Measurements from ENCODE around the gene XRCC2. TPM values are rescaled to one million over a fixed set of nuclear protein-coding genes. Genes with fewer than 3 reads are reported as not detected.

XRCC2 gene
- total and polyA plus RNA-seq, 2 of the 4 experiments (the other 2 are of a cell fraction), result 2.2 to 3.6 TPM

GRCh38 chr7:152618427-152618826, 57.5 kb downstream of the XRCC2 start:
- Histone ChIP-seq H4K91ac (ENCODE audit: insufficient read depth, low read depth, low read length) (no peak overlapping the region), H4K20me1 (ENCODE audit: insufficient read depth, low read length) (no peaks in the 10 kb centered on the region), H2AK5ac (ENCODE audit: low read depth, low read length) (no peak overlapping the region), H2BK120ac (ENCODE audit: low read depth, low read length) (no peak overlapping the region), H2AK9ac (replicated peaks; ENCODE audit: low read depth, low read length, poor library complexity) (no peak overlapping the region), H3K79me1 (ENCODE audit: low read depth in 1 of 2, low read length in 2 of 2) (no peaks in the 10 kb centered on the region), H3K4me1 (ENCODE audit: control insufficient read depth, insufficient read depth, low read length) (no peaks in the 10 kb centered on the region), H3K9me1 (ENCODE audit: insufficient read depth, low read length) (no peaks in the 10 kb centered on the region), H3K27me3 (ENCODE audit: control insufficient read depth, insufficient read depth, low read length) (no peaks in the 10 kb centered on the region; the same call in 1 of the 2 replicates), H2BK5ac (ENCODE audit: low read depth, low read length, poor library complexity, severe bottlenecking) (no peak overlapping the region), H3K14ac (replicated peaks; ENCODE audit: low read depth, low read length) (no peak overlapping the region), H2AFZ (replicated peaks; ENCODE audit: low read length, poor library complexity) (no peak overlapping the region), H3K4me3 (ENCODE audit: insufficient read depth, low read depth, low read length) (no peak overlapping the region), H3K4ac (ENCODE audit: low read depth, low read length) (no peak overlapping the region), H3K56ac (ENCODE audit: extremely low read depth, insufficient read depth, low read length) (no peak overlapping the region), H3K9me3 (ENCODE audit: control insufficient read depth, insufficient read depth, low read length) (no peaks in the 10 kb centered on the region), H2BK20ac (ENCODE audit: low read depth, low read length) (no peak overlapping the region), H3K27ac (ENCODE audit: insufficient read depth, low read length) (no peak overlapping the region), H3K23ac (ENCODE audit: low read depth, low read length) (no peak overlapping the region), H3K9ac (ENCODE audit: low read depth, low read length) (no peak overlapping the region), H3K18ac (ENCODE audit: low read depth, low read length) (no peak overlapping the region), H4K5ac (ENCODE audit: low read depth, low read length) (no peak overlapping the region), H3K4me2 (ENCODE audit: low read depth, low read length) (no peak overlapping the region), H2BK15ac (ENCODE audit: low read depth, low read length) (no peak overlapping the region), H4K8ac (ENCODE audit: low read depth in 2 of 2, low read length in 2 of 2) (no peak overlapping the region), H3K36me3 (ENCODE audit: control insufficient read depth, insufficient read depth, low read length) (no peaks in the 10 kb centered on the region)
- ATAC-seq (ENCODE audit: low read depth) (no peak), DNase-seq (no peak)
- ChIA-PET POLR2A (ENCODE audit: unreplicated experiment) (no interaction called here), CTCF (no interaction called here)
- WGBS, 2 experiments (ENCODE audit: extremely low coverage in 2 of 2, insufficient read length in 1 of 2), result no CpG with 5 or more reads among the region's 5 CpGs
- intact Hi-C loops (cut with micrococcal nuclease) (no loop called here), dilution Hi-C loops (cut with HindIII; ENCODE audit: low sequenced_read_pairs, unreplicated experiment) (no loop called here), in situ Hi-C loops (cut with MboI; ENCODE audit: low sequenced_read_pairs) (no loop called here)
- BruUV-seq (replicated peaks), result no TSS peak
- no peak for TF ChIP-seq FOS (IDR thresholded peaks at IDR 0.05; ENCODE audit: low read depth, low read length)
- TF ChIP-seq MXI1 (IDR thresholded peaks at IDR 0.05; ENCODE audit: borderline replicate concordance, low read depth, low read length), result no peak
- TF ChIP-seq CEBPB (IDR thresholded peaks at IDR 0.05; ENCODE audit: low read depth, low read length), result no peak
- TF ChIP-seq RFX5 (IDR thresholded peaks at IDR 0.05; ENCODE audit: low read depth, low read length), result no peak
- TF ChIP-seq RCOR1 (IDR thresholded peaks at IDR 0.05; ENCODE audit: insufficient replicate concordance, low read length), result no peak
- no peak for TF ChIP-seq BHLHE40 (IDR thresholded peaks at IDR 0.05; ENCODE audit: low read depth, low read length)
- TF ChIP-seq CTCF (conservative IDR thresholded peaks at IDR 0.05; ENCODE audit: low read depth, low read length), result no peak
- TF ChIP-seq CHD1 (IDR thresholded peaks at IDR 0.05; ENCODE audit: low read depth, low read length), result no peak
- no peak for TF ChIP-seq RAD21 (IDR thresholded peaks at IDR 0.05; ENCODE audit: low read length)
- TF ChIP-seq MAFK (IDR thresholded peaks at IDR 0.05; ENCODE audit: low read depth, low read length), result no peak

Measured in IMR-90 (cell line).